GM18870 (cell line): Measurements from ENCODE around the gene UMAD1.
"Not testable (repeated sequence)": the region's sequence is repeated elsewhere in the genome, so short reads cannot be mapped to it uniquely, and the experiment has no call there.

Experiments
- ATAC-seq: cut with Tn5 transposase; IDR thresholded peaks from one replicate; pipeline ENCODE4 v1.9.1; 2021; ENCODE audit warnings: moderate library complexity; ENCODE audit not compliant: unreplicated experiment

Gene UMAD1

GRCh38 chr7:7652798-7653540 is 12.4 kb downstream of the UMAD1 start:
- no peak for ATAC-seq

DNA sequence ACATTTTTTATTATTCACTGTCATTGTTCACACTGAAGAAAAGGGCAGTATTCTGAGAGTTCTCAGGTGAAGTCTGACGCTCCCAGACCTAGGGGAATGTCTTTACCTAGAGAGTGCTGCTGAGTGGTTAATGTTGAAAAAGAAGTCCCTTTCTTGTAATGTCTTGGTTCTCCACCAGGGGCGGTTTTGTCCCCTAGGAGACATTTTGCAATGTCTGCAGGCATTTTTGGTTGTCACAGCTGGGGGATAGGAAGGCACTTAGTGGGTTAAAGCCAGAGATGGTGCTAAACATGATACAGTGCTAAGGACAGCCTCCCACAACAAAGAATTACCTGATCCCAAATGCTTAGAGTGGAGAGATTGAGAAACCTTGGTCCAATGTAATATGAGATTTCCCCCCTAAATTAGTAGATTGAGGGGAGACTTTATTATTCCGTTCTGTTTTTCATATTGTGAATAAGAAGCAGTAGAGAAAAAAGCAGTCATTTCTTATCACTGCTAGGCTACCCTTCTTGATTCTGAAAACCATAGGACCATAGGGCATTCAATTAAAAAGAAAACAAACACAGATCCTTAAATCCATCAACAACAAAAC is 13.1 kb downstream of the UMAD1 start:
- no peak for ATAC-seq

DNA sequence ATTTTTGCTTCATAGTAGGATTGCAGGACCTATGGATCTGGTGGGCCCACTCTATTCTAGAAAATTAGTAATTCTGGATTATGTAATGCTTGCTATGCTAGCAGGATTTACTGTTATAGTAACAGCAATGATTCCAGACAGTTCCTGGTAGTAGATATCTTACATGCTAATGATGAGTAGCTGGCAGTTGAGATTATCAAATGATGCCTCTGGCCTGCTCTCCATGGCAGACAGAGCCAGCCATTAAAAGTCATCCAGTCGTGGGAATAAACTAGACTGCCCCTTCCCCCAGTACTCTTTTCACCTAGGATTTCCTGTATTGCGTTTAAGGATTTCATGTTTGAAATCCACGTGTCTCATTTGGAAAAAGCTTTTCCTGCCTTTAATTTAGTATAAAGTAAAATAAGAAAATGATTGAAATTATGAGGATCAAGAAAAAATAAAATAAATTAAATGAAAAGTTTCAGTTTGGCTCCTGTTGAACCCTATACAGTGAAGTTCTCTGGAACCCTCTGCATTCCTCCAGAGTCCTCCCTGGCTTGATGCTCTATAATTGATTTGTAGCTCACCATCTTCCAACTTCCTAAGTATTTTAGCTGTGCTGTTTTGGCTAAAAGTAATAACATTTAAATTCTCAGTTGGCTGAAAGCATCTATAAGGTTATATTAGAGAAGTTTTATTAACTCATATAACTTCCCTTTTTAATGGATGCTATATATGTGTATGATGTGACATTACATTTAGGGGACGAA is 14.6 kb downstream of the UMAD1 start:
- no peak for ATAC-seq

DNA sequence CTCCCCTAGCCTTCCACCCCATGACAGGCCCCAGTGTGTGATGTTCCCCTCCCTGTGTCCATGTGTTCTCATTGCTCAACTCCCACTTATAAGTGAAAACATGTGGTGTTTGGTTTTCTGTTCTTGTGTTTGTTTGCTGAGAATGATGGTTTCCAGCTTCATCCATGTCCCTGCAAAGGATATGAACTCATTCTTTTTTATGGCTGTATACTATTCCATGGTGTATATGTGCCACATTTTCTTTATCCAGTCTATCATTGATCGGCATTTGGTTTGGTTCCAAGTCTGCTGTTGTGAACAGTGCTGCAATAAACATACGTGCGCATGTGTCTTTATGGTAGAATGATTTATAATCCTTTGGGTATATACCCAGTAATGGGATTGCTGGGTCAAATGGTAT is 15.9 kb downstream of the UMAD1 start:
- not testable (repeated sequence) for ATAC-seq

GRCh38 chr7:7662527-7662926 is 22.0 kb downstream of the UMAD1 start:
- ATAC-seq: no peak

DNA sequence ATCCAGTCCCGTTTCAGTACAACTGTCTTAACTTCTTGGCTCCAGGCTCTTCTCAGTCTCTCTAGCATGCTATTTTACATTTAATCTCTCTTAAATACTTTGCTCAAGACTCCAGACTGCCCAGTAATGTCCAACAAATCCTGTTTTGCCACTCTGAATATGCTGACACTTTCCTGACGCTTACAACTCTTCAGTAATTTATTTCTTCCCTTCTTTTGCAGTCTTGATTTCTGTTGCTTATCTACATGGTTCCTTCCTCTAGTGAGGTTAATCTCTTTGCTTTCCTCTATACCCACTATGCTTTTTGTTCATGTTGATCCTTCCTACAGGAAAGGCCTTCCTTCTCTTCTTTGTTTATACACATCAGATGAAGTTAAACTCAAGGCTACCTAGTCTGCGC is 23.7 kb downstream of the UMAD1 start:
- no peak for ATAC-seq

- no peak for ATAC-seq
Observed at GRCh38 chr7:7665031-7665430, 24.5 kb downstream of the UMAD1 start.

DNA sequence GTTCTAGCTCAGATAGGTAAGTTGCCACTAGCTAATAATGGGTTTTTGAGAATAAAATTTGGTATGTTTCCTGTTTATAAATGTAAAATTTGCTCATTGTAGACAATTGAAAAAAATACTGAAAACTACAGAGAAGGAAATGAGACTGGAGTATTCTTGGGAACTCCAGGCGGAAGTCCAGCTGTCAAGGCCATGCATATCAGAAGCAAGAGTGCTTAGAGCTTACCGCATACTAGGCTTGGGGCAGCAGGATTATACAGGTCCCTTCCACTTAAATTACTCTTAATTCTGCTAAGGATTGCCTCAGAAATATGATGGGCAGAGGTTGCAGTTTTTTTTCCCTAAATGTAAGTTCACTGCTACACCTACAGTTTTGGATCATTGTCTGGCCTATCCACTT is 26.6 kb downstream of the UMAD1 start:
- no peak for ATAC-seq

DNA sequence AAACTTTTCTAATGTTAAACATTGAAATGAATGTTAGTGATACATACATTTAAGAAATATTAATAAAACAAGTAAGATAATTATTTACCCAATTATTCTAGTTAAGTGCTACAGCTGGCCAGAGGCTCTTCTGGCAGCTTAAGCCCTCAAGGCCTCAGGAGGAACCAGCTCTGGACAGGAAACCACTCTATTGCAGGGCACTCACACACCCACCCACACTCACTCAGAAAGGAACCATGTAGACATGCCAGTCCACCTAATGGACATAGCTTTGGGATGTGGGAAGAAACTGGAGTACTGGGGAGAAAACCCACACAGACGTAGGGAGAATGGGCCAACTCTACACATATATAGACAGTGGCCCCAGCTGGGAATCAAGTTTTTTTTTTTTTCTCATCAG is 28.2 kb downstream of the UMAD1 start:
- no peak for ATAC-seq

DNA sequence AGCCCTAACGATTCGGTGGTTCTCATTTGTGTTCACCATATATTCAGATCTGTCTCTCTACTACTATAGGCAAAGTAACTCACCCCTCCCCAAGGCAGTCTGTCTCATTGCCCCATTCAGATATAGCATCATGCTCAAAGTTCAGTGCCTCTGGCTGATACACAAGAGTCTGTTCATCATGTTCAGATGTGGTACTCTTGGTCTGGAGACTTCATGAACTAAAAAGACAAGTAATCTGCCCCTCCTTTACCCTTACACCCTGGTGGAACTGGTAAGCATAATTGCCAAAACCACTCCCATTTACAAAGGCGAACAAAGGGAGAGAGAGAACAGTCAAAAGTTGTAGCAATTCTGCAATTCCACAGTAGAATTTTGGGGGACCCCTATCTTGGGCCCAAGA is 29.9 kb downstream of the UMAD1 start:
- ATAC-seq: no peak

DNA sequence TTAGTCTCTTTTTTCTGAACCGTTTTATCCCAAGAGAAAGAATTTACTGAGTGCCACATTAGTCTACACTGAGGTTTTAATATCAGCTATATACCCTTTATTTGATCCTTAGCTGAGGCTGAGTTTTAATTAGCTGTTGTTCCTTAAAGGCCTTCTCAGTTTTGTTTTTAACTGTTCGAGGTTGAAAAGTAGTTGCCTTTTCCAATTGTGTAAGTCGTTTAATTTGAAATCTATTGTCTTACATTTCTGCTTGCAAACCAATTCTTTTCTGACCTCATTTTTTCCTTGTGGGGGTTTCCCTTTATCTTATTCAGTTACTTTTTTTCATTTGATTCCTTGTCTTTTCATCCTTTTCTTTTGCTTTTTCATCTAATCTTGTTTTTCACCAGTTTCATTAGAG is 30.8 kb downstream of the UMAD1 start:
- ATAC-seq: no peak

DNA sequence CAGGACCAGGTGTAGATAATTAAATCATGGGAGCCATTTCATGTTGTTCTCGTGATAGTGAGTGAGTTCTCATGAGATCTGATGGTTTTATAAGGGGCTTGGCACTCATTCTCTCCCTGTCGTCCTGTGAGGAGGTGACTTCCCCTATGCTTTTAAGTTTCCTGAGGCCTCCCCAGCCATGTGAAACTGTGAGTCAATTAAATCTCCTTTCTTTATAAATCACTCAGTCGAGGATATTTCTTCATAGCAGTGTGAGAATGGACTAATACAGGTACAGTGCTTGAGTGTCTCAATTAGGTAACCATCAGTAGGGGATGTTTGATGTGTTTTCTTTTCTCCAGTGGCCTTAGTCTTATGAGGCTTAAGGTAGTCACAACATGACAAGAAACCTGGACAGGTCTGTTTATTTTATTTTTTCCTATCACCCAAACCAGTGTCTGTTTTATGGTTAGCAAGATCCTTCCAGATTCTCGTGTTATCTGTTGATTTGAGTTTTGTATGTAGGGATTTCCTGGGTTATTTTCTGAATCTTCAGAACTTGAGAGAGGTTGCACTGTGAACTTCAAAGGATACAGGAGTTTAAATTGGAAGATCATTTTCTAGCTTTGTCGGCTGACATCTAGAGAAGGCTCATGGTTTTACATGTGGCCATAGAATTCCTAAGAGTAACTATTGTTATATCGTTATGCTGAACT is 32.1 kb downstream of the UMAD1 start:
- no peak for ATAC-seq

DNA sequence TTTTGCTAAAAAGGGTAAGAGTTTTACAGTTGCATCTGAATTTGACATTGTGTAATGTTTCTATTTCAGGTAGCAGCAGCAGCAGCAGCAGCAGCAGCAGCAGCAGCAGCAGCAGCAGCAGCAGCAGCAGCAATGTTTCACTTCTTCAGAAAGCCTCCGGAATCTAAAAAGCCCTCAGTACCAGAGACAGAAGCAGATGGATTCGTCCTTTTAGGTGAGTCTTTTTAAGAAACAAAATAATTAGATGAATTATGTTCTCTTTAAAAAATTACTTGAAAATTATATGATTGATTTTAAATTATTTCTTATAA is 32.6 kb downstream of the UMAD1 start:
- ATAC-seq: no peak

GRCh38 chr7:7675686-7676085 is 35.1 kb downstream of the UMAD1 start:
- no peak for ATAC-seq

- ATAC-seq: not testable (repeated sequence)
Observed at GRCh38 chr7:7679640-7680039, 39.1 kb downstream of the UMAD1 start.

- peak; percentile 77 for ATAC-seq
Observed at GRCh38 chr7:7681191-7681935, 40.8 kb downstream of the UMAD1 start.

- no peak for ATAC-seq
Observed at GRCh38 chr7:7681936-7682329, 41.4 kb downstream of the UMAD1 start.

- ATAC-seq: no peak
Observed at GRCh38 chr7:7682861-7683260, 42.3 kb downstream of the UMAD1 start.

DNA sequence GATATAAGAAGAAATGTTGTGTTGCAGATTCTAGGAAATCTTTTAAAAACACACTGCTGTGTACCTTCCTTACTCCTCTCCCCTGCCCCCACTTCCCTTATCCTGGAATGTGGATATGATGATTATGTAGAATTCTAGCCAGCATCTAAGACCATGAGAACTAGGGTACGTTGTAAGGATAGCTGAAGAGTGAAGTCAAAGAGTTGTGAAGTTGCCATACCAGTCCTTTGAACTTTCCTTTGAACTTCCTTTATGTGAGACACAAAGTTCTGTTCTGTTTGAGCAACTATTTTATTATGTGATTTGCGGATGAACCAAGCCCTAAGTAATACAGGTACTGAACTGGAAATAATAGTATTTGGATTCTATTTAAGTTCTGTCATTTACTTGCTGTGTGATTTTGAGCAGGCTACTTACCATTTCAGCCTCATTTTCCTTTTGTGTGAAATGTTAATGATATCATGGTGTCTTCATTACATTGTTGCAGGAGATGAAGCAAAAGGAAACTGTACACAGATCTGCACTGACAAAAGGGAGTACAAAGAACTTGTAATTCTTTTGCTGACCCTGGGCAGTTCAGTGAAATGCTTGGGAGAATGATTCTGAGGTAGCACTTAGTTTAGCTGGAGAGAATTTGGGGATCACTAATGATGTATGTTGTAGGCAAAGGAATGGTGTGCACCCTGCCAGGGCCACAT is 46.4 kb downstream of the UMAD1 start:
- ATAC-seq: no peak

DNA sequence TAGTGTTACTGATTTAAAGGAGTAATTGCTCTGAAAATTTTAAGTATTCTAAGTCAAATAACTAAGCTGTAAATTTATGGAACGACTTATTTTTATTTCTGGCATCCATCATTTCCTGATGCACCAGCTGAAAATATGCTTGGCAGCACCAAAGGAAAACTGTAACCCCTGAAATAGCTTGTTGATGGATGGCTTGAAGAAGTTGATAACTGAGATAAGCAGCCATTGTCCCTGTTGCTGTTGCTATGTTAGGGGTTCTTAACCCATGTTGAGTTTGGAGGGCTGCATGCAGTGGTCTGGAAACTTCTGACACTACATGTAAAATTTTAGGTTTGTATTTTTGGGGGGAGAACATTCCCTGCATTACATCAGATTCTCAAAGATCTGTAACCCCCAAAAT is 47.2 kb downstream of the UMAD1 start:
- no peak for ATAC-seq
